Brain microvascular endothelial cell (primary cell): ENCODE measurements around the gene CES4A.

Experiments
- DNase-seq: peaks from one replicate; pipeline ENCODE4 v3.0.0-alpha.2; 2020
- H3K27ac ChIP-seq: fragments of 250-450 bp; sonication (Bioruptor Pico); 2 replicates; pipeline ENCODE4 v1.5.1; 2020; ENCODE audit warnings: mild to moderate bottlenecking, moderate library complexity
- H3K27me3 ChIP-seq: fragments of 250-450 bp; sonication (Bioruptor Pico); replicated peaks from 2 replicates; pipeline ENCODE4 v1.5.1; 2020; ENCODE audit warnings: mild to moderate bottlenecking
- H3K36me3 ChIP-seq: fragments of 250-450 bp; sonication (Bioruptor Pico); replicated peaks from 2 replicates; pipeline ENCODE4 v1.5.1; 2020; ENCODE audit warnings: mild to moderate bottlenecking
- H3K4me3 ChIP-seq: 2 replicates; pipeline ENCODE4 v1.5.1; 2011; ENCODE audit warnings: low read depth, mild to moderate bottlenecking, control low read depth, low read length, moderate library complexity
- CTCF ChIP-seq: IDR thresholded peaks from 2 replicates; pipeline ENCODE4 v1.5.1; 2011; ENCODE audit warnings: low read depth, mild to moderate bottlenecking, moderate library complexity, low read length, control low read depth, inconsistent platforms; ENCODE audit errors: missing control alignments
- in situ Hi-C: cut with HindIII; loops from 2 replicates; pipeline ENCODE4 v1.10.0; 2017; ENCODE audit warnings: low sequenced_read_pairs, low pct_ligation_motif_present

The CES4A gene

GRCh38 chr16:67001726-67002125 is 13.3 kb downstream of the CES4A start:
- no peak for DNase-seq
- in situ Hi-C loops: no loop called here
- H3K4me3 ChIP-seq: no peak overlapping the region
- H3K36me3 ChIP-seq: no peaks in the 10 kb centered on the region
- H3K27me3 ChIP-seq: no peaks in the 10 kb centered on the region
- H3K27ac ChIP-seq: no peak overlapping the region
- no peak for TF ChIP-seq CTCF

GRCh38 chr16:67006930-67007658 is 18.7 kb downstream of the CES4A start:
- Histone ChIP-seq H3K36me3 (no peaks in the 10 kb centered on the region), H3K27ac (no peak overlapping the region), H3K4me3 (no peak overlapping the region), H3K27me3 (no peaks in the 10 kb centered on the region)
- in situ Hi-C loops: no loop called here
- TF ChIP-seq CTCF: no peak
- DNase-seq: peak; percentile 10

GRCh38 chr16:67009158-67009557 is 20.8 kb downstream of the CES4A start:
- in situ Hi-C loops: no loop called here
- no peak for DNase-seq
- Histone ChIP-seq H3K36me3 (no peaks in the 10 kb centered on the region), H3K27ac (no peak overlapping the region), H3K27me3 (no peaks in the 10 kb centered on the region), H3K4me3 (no peak overlapping the region)
- TF ChIP-seq CTCF: no peak

- H3K27ac ChIP-seq: no peak overlapping the region
- no peaks in the 10 kb centered on the region for H3K36me3 ChIP-seq
- TF ChIP-seq CTCF: no peak
- no peak for DNase-seq
- no peaks in the 10 kb centered on the region for H3K27me3 ChIP-seq
- H3K4me3 ChIP-seq: no peak overlapping the region
- in situ Hi-C loops: no loop called here
These were observed 22.9 kb downstream of the CES4A start for GRCh38 chr16:67011274-67011673.

- TF ChIP-seq CTCF: no peak
These were observed 24.9 kb downstream of the CES4A start for GRCh38 chr16:67013233-67013822.

More at GRCh38 chr16:67013233-67013822, 24.9 kb downstream of the CES4A start:
- Histone ChIP-seq H3K4me3 (peak overlapping the region; percentile 47), H3K27me3 (no peaks in the 10 kb centered on the region), H3K36me3 (no peaks in the 10 kb centered on the region), H3K27ac (no peak overlapping the region)
- in situ Hi-C loops: no loop called here
- DNase-seq: no peak
